Measurements from ENCODE around the gene ISM2. TPM values are rescaled to one million over a fixed set of nuclear protein-coding genes. Genes with fewer than 3 reads are reported as not detected.

ISM2 gene
- total and polyA plus RNA-seq, 2 experiments from 2014 or later = 0.69 to 1.3 TPM

- Histone ChIP-seq H3K27me3 (ENCODE audit: insufficient read depth) (no peaks in the 10 kb centered on the region), H4K20me1 (replicated peaks; ENCODE audit: insufficient read depth) (peaks cover 3% of the 10 kb centered on the region; the same call in 1 of the 2 replicates), H3K79me2 (replicated peaks; ENCODE audit: insufficient read depth) (no peaks in the 10 kb centered on the region), H3K4me3 (no peak overlapping the region), H3K9me2 (ENCODE audit: insufficient read depth) (no peaks in the 10 kb centered on the region), H3K36me3 (ENCODE audit: insufficient read depth) (peaks cover 6% of the 10 kb centered on the region), H3F3A (replicated peaks; ENCODE audit: low read depth) (no peaks in the 10 kb centered on the region), H3K27ac (ENCODE audit: low read depth) (no peak overlapping the region), H3K4me1 (ENCODE audit: insufficient read depth) (no peaks in the 10 kb centered on the region), H3K4me2 (no peak overlapping the region), H2AFZ (no peak overlapping the region)
- TF ChIP-seq ZNF462 (CRISPR knock-in tag; IDR thresholded peaks at IDR 0.05) (no peak), NANOG (IDR thresholded peaks at IDR 0.05; ENCODE audit: borderline replicate concordance) (no peak), EZH2phosphoT487 (IDR thresholded peaks at IDR 0.05; ENCODE audit: unreplicated experiment) (no peak), REST (IDR thresholded peaks at IDR 0.05; ENCODE audit: unreplicated experiment) (no peak), EZH2 (IDR thresholded peaks at IDR 0.05; ENCODE audit: low read depth, unreplicated experiment) (no peak), CREB1 (CRISPR knock-in tag; IDR thresholded peaks at IDR 0.05; ENCODE audit: low read depth) (no peak)
- Mint-ChIP-seq H3K27me3 (ENCODE audit: insufficient read depth, low read depth, poor library complexity) (no peaks in the 10 kb centered on the region), H3K27ac (no peak overlapping the region), H3K4me3 (no peak overlapping the region), H3K9me3 (no peaks in the 10 kb centered on the region), H3K4me1 (no peaks in the 10 kb centered on the region), H3K36me3 (ENCODE audit: low read depth) (peaks cover 42% of the 10 kb centered on the region)
- DNase-seq (ENCODE audit: low spot score) (no peak), ATAC-seq (no peak)
These were observed 60.0 kb downstream of the ISM2 start for GRCh38 chr14:77438596-77438995.

Measured in GM23338 (cell line).